GM18951 (cell line): ENCODE data around the gene LINC01488.

Experiments used
- POLR2A ChIP-seq: IDR thresholded peaks from 4 replicates; pipeline ENCODE4 v1.6.1; 2011; ENCODE audit warnings: mild to moderate bottlenecking; ENCODE audit not compliant: insufficient read length, insufficient read depth; ENCODE audit errors: extremely low read depth
- in situ Hi-C: fragments of 300-500 bp; cut with MboI; formaldehyde crosslinking; loops from one replicate; pipeline ENCODE4 v1.12.0; 2022; ENCODE audit warnings: low sequenced_read_pairs, mixed read lengths, inconsistent platforms; ENCODE audit not compliant: unreplicated experiment

Gene LINC01488

GRCh38 chr11:69483691-69484426 is 2.4 kb downstream of the LINC01488 start:
- in situ Hi-C loops, result no loop called here
- no peak for TF ChIP-seq POLR2A

DNA sequence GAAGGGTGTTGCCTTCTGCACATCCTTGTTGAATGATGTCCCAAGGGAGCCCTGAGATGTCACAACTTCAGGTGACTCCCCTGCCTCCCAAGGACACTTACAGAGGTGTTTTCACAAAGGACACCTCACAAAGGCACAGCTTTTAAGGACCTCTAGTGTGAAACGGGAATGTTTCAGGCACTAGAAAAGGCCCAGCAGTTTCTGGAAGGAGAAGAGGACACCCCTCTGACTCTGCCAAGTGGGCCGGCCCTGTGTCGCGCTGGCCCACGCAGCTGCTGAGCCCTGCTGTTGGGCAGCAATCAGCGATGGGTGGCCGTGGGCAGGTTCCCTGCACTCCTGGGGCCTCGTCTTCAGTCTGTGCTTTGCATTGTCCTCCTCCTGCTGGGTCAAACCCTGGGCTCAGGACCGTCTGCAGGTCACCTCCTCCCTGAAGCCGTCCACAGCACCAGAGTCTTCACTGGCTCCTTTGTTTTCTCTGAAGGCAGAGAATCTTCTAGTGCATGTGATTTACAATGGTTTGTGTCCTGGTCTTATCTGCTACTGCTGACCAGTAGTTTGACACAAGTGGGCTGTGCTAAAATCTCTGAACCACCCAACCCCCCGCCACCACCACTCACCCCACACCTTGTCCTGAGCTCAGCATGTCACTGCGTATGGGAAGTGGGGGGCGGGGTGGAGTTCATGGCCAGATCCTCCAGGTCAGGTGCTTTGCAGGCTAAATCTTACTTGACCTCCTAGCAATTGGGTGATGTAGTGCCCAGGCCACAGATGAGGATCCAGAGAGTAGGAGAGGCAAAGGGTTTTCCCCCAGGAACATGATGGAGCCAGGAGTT is 3.2 kb downstream of the LINC01488 start:
- no peak for TF ChIP-seq POLR2A
- in situ Hi-C loops, result no loop called here

DNA sequence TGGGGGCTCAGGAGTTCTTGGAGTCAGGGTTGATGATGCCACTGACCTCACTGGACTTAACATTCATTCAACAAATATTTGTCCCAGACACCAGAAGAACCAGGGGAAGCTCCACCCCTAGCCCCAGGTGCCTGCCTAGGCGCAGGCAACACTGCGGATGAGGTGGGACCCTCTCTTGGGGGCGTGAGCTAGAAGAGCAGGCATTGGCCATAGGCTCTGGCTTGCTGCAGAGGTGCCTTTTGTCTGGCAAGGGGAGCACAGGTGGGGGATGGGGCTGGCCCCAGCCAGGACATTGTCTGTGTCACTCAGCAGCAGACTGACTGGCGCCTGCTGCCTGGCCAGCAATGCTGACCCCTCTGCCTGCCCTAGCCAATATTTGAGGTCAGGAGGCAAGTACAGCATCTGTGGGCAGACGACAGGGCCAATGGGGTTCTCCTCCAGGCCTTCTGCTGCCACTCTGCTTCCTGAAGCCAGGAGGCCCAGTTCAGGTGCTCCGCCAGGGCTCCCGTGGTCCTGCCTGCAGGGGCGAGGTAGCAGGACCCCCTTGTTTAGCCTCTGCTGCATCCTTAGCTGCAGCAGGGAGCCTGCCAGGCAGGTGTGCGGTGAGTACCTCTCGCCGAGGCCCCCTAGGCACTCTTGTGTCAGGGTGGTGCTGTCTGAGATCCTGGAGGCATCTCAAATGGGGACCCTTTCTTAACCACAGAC is 4.0 kb downstream of the LINC01488 start:
- TF ChIP-seq POLR2A, result no peak
- in situ Hi-C loops, result no loop called here

GRCh38 chr11:69486056-69486772 is 4.8 kb downstream of the LINC01488 start:
- no peak for TF ChIP-seq POLR2A
- in situ Hi-C loops, result no loop called here

GRCh38 chr11:69486773-69487291 is 5.4 kb downstream of the LINC01488 start:
- TF ChIP-seq POLR2A, result no peak
- in situ Hi-C loops, result no loop called here

GRCh38 chr11:69487391-69487790 is 5.9 kb downstream of the LINC01488 start:
- TF ChIP-seq POLR2A, result no peak
- in situ Hi-C loops, result no loop called here

- in situ Hi-C loops, result no loop called here
- TF ChIP-seq POLR2A, result no peak
Observed at GRCh38 chr11:69487849-69488542, 6.5 kb downstream of the LINC01488 start.

DNA sequence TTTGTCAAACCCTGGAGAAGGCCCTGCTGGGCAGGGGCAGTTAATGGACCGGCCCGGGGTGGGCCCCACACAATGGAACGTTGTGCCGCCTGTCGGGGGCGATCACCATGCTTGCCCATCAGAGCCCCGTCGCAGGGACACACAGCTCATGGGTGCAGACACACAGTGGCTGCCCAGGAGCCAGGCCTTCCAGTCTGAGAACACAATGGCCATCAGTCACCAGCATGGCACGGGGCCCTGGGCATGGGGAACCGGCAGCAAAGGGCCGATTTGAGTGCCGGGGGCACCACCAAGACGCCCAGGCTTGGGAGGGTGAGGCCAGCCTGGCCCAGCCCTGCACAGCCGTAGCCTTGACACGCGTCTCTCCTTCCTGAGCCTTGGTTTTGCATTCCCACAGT is 7.1 kb downstream of the LINC01488 start:
- in situ Hi-C loops, result no loop called here
- no peak for TF ChIP-seq POLR2A

DNA sequence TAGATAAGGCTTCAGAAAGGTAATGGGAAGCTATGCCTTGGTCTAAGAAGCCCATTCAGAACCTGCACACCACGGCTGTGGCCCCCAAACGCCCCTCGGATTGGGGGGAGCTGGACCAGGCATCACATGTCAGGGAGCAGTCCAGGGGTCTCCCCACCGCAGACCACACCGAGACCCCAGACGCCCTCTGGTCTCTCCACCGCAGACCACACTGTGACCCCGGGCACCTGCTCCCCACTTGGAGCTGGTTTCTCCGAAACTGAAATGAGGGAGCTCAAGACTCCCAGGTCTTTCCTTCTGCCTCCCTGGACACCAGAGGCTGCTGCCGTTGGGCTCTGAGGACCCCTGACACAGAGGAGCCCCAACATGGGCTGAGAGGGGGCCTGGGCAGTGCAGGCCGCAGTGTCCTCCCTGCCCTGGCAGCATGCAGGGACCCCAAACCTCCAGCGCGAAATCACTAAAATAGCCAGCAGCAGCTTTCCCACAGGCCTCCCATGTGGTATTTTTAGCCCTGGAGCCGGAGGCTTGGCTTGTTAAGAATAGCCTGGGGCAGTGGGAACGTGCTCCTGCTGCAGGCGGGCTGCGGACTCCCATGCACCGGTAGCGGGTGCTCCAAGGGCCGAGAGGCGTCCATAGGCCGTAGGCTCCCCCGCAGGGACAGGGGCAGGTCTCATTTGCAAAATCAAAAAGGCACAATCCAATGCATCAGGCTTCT is 7.7 kb downstream of the LINC01488 start:
- in situ Hi-C loops, result no loop called here
- TF ChIP-seq POLR2A, result no peak

DNA sequence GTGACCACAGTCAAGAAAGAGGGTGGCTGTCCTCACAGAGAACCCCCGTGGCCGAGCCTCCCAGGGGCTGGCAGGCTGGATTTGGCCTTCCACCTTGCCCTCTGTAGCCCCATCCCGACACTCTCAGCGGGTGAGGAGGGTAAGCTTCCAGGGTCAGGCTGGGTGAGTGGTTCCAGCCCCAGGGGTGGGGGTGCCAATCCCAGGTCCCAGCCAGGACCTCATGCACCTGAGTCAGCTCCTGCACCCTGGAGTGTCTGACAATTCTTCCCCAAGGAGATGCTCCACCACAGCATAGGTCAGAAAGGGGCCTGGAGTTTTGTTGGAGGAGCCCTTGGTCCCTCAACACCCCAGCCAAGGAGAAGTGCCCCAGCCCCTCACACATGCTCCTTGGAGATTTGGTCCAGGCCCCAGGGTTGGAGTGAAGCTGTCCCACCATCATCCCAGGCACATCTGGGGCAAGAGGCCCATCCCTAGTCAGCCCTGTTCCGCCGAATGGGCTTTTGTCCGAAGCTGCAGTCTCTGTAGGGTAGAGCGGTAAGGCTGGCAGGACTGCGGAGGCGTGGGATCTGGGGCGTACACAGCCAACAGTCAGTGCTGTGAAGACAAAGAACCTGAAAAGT is 8.4 kb downstream of the LINC01488 start:
- TF ChIP-seq POLR2A, result no peak
- in situ Hi-C loops, result no loop called here

DNA sequence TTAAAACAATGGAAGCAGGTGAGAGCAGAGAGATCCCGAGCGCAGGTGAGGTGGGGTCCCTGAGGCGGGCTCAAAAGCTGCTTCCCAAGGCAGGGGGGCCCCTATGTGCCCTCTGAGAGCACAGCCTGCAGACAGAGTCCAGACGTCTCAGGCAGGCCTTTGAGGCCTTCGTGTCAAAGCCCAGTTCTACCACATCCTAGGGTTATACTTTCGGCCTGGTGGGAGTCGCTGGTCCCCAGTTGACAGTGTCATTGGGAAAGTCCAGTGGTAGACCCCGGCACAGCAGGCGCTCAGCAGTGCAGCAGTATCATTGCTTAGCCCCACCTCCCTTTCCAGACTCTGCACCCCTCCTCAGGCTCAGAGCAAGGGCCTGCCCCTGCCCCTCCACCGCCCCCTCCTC is 9.1 kb downstream of the LINC01488 start:
- in situ Hi-C loops, result no loop called here
- no peak for TF ChIP-seq POLR2A
